Uterus (tissue), 2 donors: ENCODE results near the gene VARS1.

ENCODE experiments used
- POLR2A ChIP-seq, 2 donors: fragments of 450-650 bp; IDR thresholded peaks; one replicate each; pipeline ENCODE4 v1.6.1; 2016; ENCODE audit warnings: antibody characterized with exemption in 2 of 2, mild to moderate bottlenecking in 1 of 2, moderate library complexity in 1 of 2
- TF ChIP-seq, protein P1 (sequence below), 4 experiments: fragments of 200-600 bp in 2 of 4; fragments of 450-650 bp in 2 of 4; sonication (generic) in 2 of 4; IDR thresholded peaks; one replicate each; pipeline ENCODE4 v1.5.1; 2016 to 2019; ENCODE audit warnings: antibody characterized with exemption in 4 of 4, mild to moderate bottlenecking in 2 of 4, moderate library complexity in 1 of 4

- TF ChIP-seq, protein P1, sequence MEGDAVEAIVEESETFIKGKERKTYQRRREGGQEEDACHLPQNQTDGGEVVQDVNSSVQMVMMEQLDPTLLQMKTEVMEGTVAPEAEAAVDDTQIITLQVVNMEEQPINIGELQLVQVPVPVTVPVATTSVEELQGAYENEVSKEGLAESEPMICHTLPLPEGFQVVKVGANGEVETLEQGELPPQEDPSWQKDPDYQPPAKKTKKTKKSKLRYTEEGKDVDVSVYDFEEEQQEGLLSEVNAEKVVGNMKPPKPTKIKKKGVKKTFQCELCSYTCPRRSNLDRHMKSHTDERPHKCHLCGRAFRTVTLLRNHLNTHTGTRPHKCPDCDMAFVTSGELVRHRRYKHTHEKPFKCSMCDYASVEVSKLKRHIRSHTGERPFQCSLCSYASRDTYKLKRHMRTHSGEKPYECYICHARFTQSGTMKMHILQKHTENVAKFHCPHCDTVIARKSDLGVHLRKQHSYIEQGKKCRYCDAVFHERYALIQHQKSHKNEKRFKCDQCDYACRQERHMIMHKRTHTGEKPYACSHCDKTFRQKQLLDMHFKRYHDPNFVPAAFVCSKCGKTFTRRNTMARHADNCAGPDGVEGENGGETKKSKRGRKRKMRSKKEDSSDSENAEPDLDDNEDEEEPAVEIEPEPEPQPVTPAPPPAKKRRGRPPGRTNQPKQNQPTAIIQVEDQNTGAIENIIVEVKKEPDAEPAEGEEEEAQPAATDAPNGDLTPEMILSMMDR (IDR thresholded peaks at IDR 0.05), result no peak
- TF ChIP-seq POLR2A (IDR thresholded peaks at IDR 0.05), result no peak
These were observed 46.1 kb downstream of the VARS1 start for GRCh38 chr6:31749301-31750036.
